ENCODE data around the gene RAB15. TPM values are rescaled to one million over a fixed set of nuclear protein-coding genes. Genes with fewer than 3 reads are reported as not detected.

The RAB15 gene
- total RNA-seq, 5 donors from 2014 or later (not counting 1 experiment from before 2014, with no cell fraction given), result 3.9 to 9.7 (median 4.3) TPM

Other genes with a start within 250 kb of the RAB15 start
- gene SPTB, start 92.4 kb downstream of the RAB15 start, total RNA-seq, result under 1 TPM; 0.07 to 0.13 (median 0.09) TPM
- gene CHURC1, start 57.9 kb downstream of the RAB15 start, total RNA-seq, result 10 to 100 TPM; 57.6 to 99.7 (median 91.1) TPM
- gene GPX2, start 29.6 kb downstream of the RAB15 start, total RNA-seq, result under 1 TPM in 3 of 5 donors, not detected in 2; 0.56 to 0.93 (median 0.89) TPM
- gene FNTB, start 14.6 kb upstream of the RAB15 start, total RNA-seq, result 10 to 100 TPM in 3 of 5 donors, 1 to 10 TPM in 2; 9.6 to 14.2 (median 10.4) TPM
- 100 to 1,000 TPM; 174 to 216 (median 207) TPM for gene MAX, start 130.2 kb upstream of the RAB15 start, total RNA-seq